Activated effector memory CD4-positive, alpha-beta T cell treated with anti-CD3 and anti-CD28 coated beads, Interleukin-2, amount 50 U/mL, for 16 hours (primary cell): Measurements from ENCODE around the gene ADRA2B.
"Not testable (repeated sequence)": the region's sequence is repeated elsewhere in the genome, so short reads cannot be mapped to it uniquely, and the experiment has no call there.

Experiments used
- DNase-seq: peaks from one replicate; pipeline ENCODE4 v3.0.0-alpha.2; 2020

Gene ADRA2B

GRCh38 chr2:96065381-96065930, 50.9 kb downstream of the ADRA2B start:
- no peak for DNase-seq

- not testable (repeated sequence) for DNase-seq
Measured at GRCh38 chr2:96064760-96065159, 51.6 kb downstream of the ADRA2B start.

GRCh38 chr2:96064047-96064675, 52.2 kb downstream of the ADRA2B start:
- DNase-seq = not testable (repeated sequence)

- DNase-seq = not testable (repeated sequence)
Measured at GRCh38 chr2:96063116-96063899, 53.1 kb downstream of the ADRA2B start.
